H1 (cell line): ENCODE results near the gene KLHL17.

ENCODE experiments used
- CREB1 ChIP-seq: IDR thresholded peaks from 2 replicates; pipeline ENCODE4 v1.6.1; 2012; ENCODE audit warnings: inconsistent platforms
- CTCF ChIP-seq, 3 experiments: IDR thresholded peaks; 1 replicate in 2 of 3; 2 replicates in 1 of 3; pipeline versions ENCODE4 v1.5.1 to v1.6.1; 2011; ENCODE audit warnings: low read length in 3 of 3, mild to moderate bottlenecking in 3 of 3, inconsistent platforms in 2 of 3, low read depth in 1 of 3, moderate library complexity in 1 of 3; ENCODE audit not compliant: insufficient read depth in 1 of 3; ENCODE audit errors: control extremely low read depth in 1 of 3
- E2F6 ChIP-seq: IDR thresholded peaks from 2 replicates; pipeline ENCODE4 v1.6.1; 2012; ENCODE audit warnings: inconsistent platforms
- HDAC6 ChIP-seq: IDR thresholded peaks from one replicate; pipeline ENCODE4 v1.7.1; 2012; ENCODE audit warnings: low read depth, mild to moderate bottlenecking, inconsistent platforms, low read length, moderate library complexity
- KDM1A ChIP-seq: fragments of 200-600, 300-600 bp; sonication (generic); IDR thresholded peaks from 2 replicates; pipeline ENCODE4 v1.7.1; 2016; ENCODE audit warnings: mild to moderate bottlenecking, low read length, borderline replicate concordance
- POLR2A ChIP-seq, 2 experiments: IDR thresholded peaks; 1 replicate in 1 of 2; 2 replicates in 1 of 2; pipeline ENCODE4 v1.6.1; 2011; ENCODE audit warnings: low read depth in 2 of 2, low read length in 2 of 2, mild to moderate bottlenecking in 2 of 2; ENCODE audit errors: control extremely low read depth in 1 of 2
- POLR2AphosphoS5 ChIP-seq: IDR thresholded peaks from 2 replicates; pipeline ENCODE4 v1.6.1; 2011; ENCODE audit warnings: low read depth, low read length
- RAD21 ChIP-seq, 2 experiments: IDR thresholded peaks in 1 of 2; conservative IDR thresholded peaks in 1 of 2; 2 replicates each; pipeline ENCODE4 v1.6.1; 2011; ENCODE audit warnings: low read depth in 2 of 2, low read length in 2 of 2, improper control_type of control experiment in 1 of 2, inconsistent platforms in 1 of 2, mild to moderate bottlenecking in 1 of 2, moderate library complexity in 1 of 2
- RFX5 ChIP-seq: IDR thresholded peaks from 2 replicates; pipeline ENCODE4 v1.6.1; 2011; ENCODE audit warnings: low read depth, low read length, improper control_type of control experiment, borderline replicate concordance
- SIN3A ChIP-seq, 2 experiments: IDR thresholded peaks in 1 of 2; conservative IDR thresholded peaks in 1 of 2; 2 replicates each; pipeline ENCODE4 v1.6.1; 2011 to 2012; ENCODE audit warnings: low read length in 2 of 2, improper control_type of control experiment in 1 of 2, low read depth in 1 of 2, mild to moderate bottlenecking in 1 of 2
- SRF ChIP-seq: IDR thresholded peaks from 2 replicates; pipeline ENCODE4 v1.6.1; 2011; ENCODE audit warnings: mild to moderate bottlenecking, low read depth, low read length, moderate library complexity
- TEAD4 ChIP-seq: IDR thresholded peaks from 2 replicates; pipeline ENCODE4 v1.6.1; 2012; ENCODE audit warnings: low read depth, low read length, inconsistent platforms, mixed read lengths
- YY1 ChIP-seq: IDR thresholded peaks from 2 replicates; pipeline ENCODE4 v1.6.1; 2011; ENCODE audit warnings: low read depth, mild to moderate bottlenecking, low read length

- TF ChIP-seq SIN3A (conservative IDR thresholded peaks at IDR 0.05 in 1 of 2, IDR thresholded peaks at IDR 0.05 in 1 of 2; ENCODE audit: low read depth in 1 of 2, low read length in 2 of 2) (no peak), CTCF (IDR thresholded peaks at IDR 0.05; ENCODE audit: control extremely low read depth in 1 of 3, insufficient read depth in 1 of 3, low read depth in 1 of 3, low read length in 3 of 3) (no peak), RAD21 (IDR thresholded peaks at IDR 0.05 in 1 of 2, conservative IDR thresholded peaks at IDR 0.05 in 1 of 2; ENCODE audit: low read depth in 2 of 2, low read length in 2 of 2) (no peak), HDAC6 (no peak), YY1 (no peak), KDM1A (no peak), POLR2A (IDR thresholded peaks at IDR 0.05; ENCODE audit: control extremely low read depth in 1 of 2, low read depth in 2 of 2, low read length in 2 of 2) (no peak), SRF (no peak), RFX5 (no peak), TEAD4 (no peak), E2F6 (no peak), CREB1 (no peak), POLR2AphosphoS5 (no peak)
These were observed 3.7 kb upstream of the KLHL17 start for GRCh38 chr1:956636-957035.
